KMS-11 (cell line): ENCODE measurements around the gene SLC31A1.

ENCODE experiments used
- H2AFZ ChIP-seq: fragments of 200-600 bp; sonication (generic); 2 replicates; pipeline ENCODE4 v1.6.1; 2016; ENCODE audit warnings: antibody characterized with exemption, mixed run types, low read depth
- H3K27ac ChIP-seq: fragments of 200-600 bp; sonication (generic); 2 replicates; pipeline ENCODE4 v1.6.1; 2016; ENCODE audit warnings: mild to moderate bottlenecking, mixed run types
- H3K27me3 ChIP-seq: fragments of 200-600 bp; sonication (generic); 2 replicates; pipeline ENCODE4 v1.6.1; 2017; ENCODE audit warnings: mild to moderate bottlenecking, low read depth, mixed run types, moderate library complexity; ENCODE audit not compliant: insufficient read depth
- H3K36me3 ChIP-seq: fragments of 200-600 bp; sonication (generic); 2 replicates; pipeline ENCODE4 v1.6.1; 2017; ENCODE audit warnings: mild to moderate bottlenecking, mixed run types; ENCODE audit not compliant: insufficient read depth
- H3K4me1 ChIP-seq: fragments of 200-600 bp; sonication (generic); 2 replicates; pipeline ENCODE4 v1.6.1; 2016; ENCODE audit warnings: mild to moderate bottlenecking, low read depth, mixed run types; ENCODE audit not compliant: poor library complexity, severe bottlenecking
- H3K4me2 ChIP-seq: fragments of 200-600 bp; sonication (generic); 2 replicates; pipeline ENCODE4 v1.7.0; 2016; ENCODE audit warnings: mild to moderate bottlenecking, mixed run types
- H3K4me3 ChIP-seq: fragments of 200-600 bp; sonication (generic); IDR thresholded peaks from 2 replicates; pipeline ENCODE4 v1.6.1; 2017; ENCODE audit warnings: low read depth, low read length, mixed read lengths; ENCODE audit not compliant: insufficient read depth
- H3K79me2 ChIP-seq: fragments of 200-600 bp; sonication (generic); 2 replicates; pipeline ENCODE4 v1.6.1; 2016; ENCODE audit warnings: low read depth, mixed run types; ENCODE audit not compliant: insufficient read depth
- H3K9ac ChIP-seq: fragments of 200-600 bp; sonication (generic); 2 replicates; pipeline ENCODE4 v1.6.1; 2016; ENCODE audit warnings: mild to moderate bottlenecking, mixed run types
- H4K20me1 ChIP-seq: fragments of 200-600 bp; sonication (generic); 2 replicates; pipeline ENCODE4 v1.6.1; 2016; ENCODE audit warnings: mild to moderate bottlenecking, mixed run types; ENCODE audit not compliant: insufficient read depth
- CTCF ChIP-seq: fragments of 200-600 bp; sonication (generic); conservative IDR thresholded peaks from 2 replicates; pipeline ENCODE4 v1.6.1; 2017; ENCODE audit warnings: low read depth, mild to moderate bottlenecking, antibody characterized with exemption, low read length, moderate library complexity, mixed read lengths

Gene SLC31A1

GRCh38 chr9:113298924-113299770 is 77.8 kb downstream of the SLC31A1 start:
- no peak overlapping the region for H2AFZ ChIP-seq

GRCh38 chr9:113299800-113300292 is 78.5 kb downstream of the SLC31A1 start:
- Histone ChIP-seq H3K4me1 (no peaks in the 10 kb centered on the region), H3K36me3 (no peaks in the 10 kb centered on the region)

More at GRCh38 chr9:113298924-113299770, 77.8 kb downstream of the SLC31A1 start:
- Histone ChIP-seq H3K4me1 (no peaks in the 10 kb centered on the region), H3K27me3 (no peaks in the 10 kb centered on the region), H3K9ac (no peak overlapping the region), H3K36me3 (no peaks in the 10 kb centered on the region), H3K4me3 (no peak overlapping the region), H3K4me2 (no peak overlapping the region), H3K27ac (no peak overlapping the region), H4K20me1 (no peaks in the 10 kb centered on the region), H3K79me2 (no peaks in the 10 kb centered on the region)
- no peak for TF ChIP-seq CTCF

GRCh38 chr9:113301548-113301947 is 80.2 kb downstream of the SLC31A1 start:
- H3K36me3 ChIP-seq, result no peaks in the 10 kb centered on the region
- no peaks in the 10 kb centered on the region for H4K20me1 ChIP-seq
- no peak for TF ChIP-seq CTCF
- no peak overlapping the region for H3K4me2 ChIP-seq
- H3K4me1 ChIP-seq, result no peaks in the 10 kb centered on the region
- no peaks in the 10 kb centered on the region for H3K79me2 ChIP-seq
- no peak overlapping the region for H2AFZ ChIP-seq
- no peak overlapping the region for H3K27ac ChIP-seq
- H3K27me3 ChIP-seq, result no peaks in the 10 kb centered on the region
- H3K9ac ChIP-seq, result no peak overlapping the region
- H3K4me3 ChIP-seq, result no peak overlapping the region

More at GRCh38 chr9:113299800-113300292, 78.5 kb downstream of the SLC31A1 start:
- no peak overlapping the region for H3K27ac ChIP-seq
- no peak overlapping the region for H2AFZ ChIP-seq
- no peaks in the 10 kb centered on the region for H3K27me3 ChIP-seq
- no peaks in the 10 kb centered on the region for H3K79me2 ChIP-seq
- H3K4me2 ChIP-seq, result no peak overlapping the region
- no peak for TF ChIP-seq CTCF
- H4K20me1 ChIP-seq, result no peaks in the 10 kb centered on the region
- no peak overlapping the region for H3K9ac ChIP-seq
- H3K4me3 ChIP-seq, result no peak overlapping the region

- Histone ChIP-seq H3K79me2 (no peaks in the 10 kb centered on the region), H3K9ac (no peak within 1 kb of the TSS), H3K27me3 (no peaks in the 10 kb centered on the region), H3K36me3 (no peaks in the 10 kb centered on the region), H4K20me1 (no peaks in the 10 kb centered on the region), H3K27ac (no peak within 1 kb of the TSS), H3K4me3 (no peak within 1 kb of the TSS), H2AFZ (no peak within 1 kb of the TSS), H3K4me2 (no peak within 1 kb of the TSS), H3K4me1 (no peaks in the 10 kb centered on the region)
- TF ChIP-seq CTCF, result no peak
Measured at GRCh38 chr9:113302792-113303418, 81.6 kb downstream of the SLC31A1 start, which contains the start of gene RNF183. TSS of gene RNF183 (minus strand) at chr9:113303376. CDS start at chr9:113298184, 5,192 bp downstream.
